Caco-2 (cell line): Measurements from ENCODE around the gene TTLL11. TPM values are rescaled to one million over a fixed set of nuclear protein-coding genes. Genes with fewer than 3 reads are reported as not detected.

Experiments
- BruUV-seq: library from RNA; stranded (reverse); fragments of 400-500 nt; replicated peaks from 2 replicates; lab custom pipeline; 2021; lab: Mats Ljungman, UMichigan
- CTCF ChIA-PET: fragments of 300-600 bp; sonication (Branson Sonifier 250); formaldehyde crosslinking; loops from one replicate; lab custom pipeline; 2022; ENCODE audit warnings: antibody characterized with exemption; lab: Charles Lee
- POLR2A ChIA-PET: fragments of 300-600 bp; sonication (Branson Sonifier 250); formaldehyde crosslinking; loops from one replicate; lab custom pipeline; 2022; ENCODE audit warnings: antibody characterized with exemption; lab: Charles Lee
- DNase-seq, 2 experiments: peaks; one replicate each; pipeline versions ENCODE4 v3.0.0 to v3.0.0-alpha.2; 2020 to 2022
- H3K27me3 ChIP-seq: replicated peaks from 2 replicates; pipeline ENCODE4 v1.6.0; 2011; ENCODE audit warnings: low read length; ENCODE audit not compliant: control insufficient read depth, insufficient read depth
- H3K36me3 ChIP-seq: 2 replicates; pipeline ENCODE4 v1.5.1; 2011; ENCODE audit warnings: low read length; ENCODE audit not compliant: control insufficient read depth, insufficient read depth
- H3K4me1 ChIP-seq: fragments of 250-450 bp; sonication (Bioruptor Pico); 2 replicates; pipeline ENCODE4 v1.5.1; 2020; ENCODE audit warnings: mild to moderate bottlenecking
- H3K4me3 ChIP-seq: 2 replicates; pipeline ENCODE4 v1.5.1; 2011; ENCODE audit warnings: low read depth, mild to moderate bottlenecking, control low read depth, low read length
- H3K9me3 ChIP-seq: fragments of 250-450 bp; sonication (Bioruptor Pico); 2 replicates; pipeline ENCODE4 v1.5.1; 2020; ENCODE audit warnings: mild to moderate bottlenecking, moderate library complexity
- H3K27ac Mint-ChIP-seq: one replicate; pipeline ENCODE4 v1.8.0; 2022; ENCODE audit warnings: mixed read lengths; ENCODE audit not compliant: unreplicated experiment
- H3K27me3 Mint-ChIP-seq: one replicate; pipeline ENCODE4 v1.8.0; 2022; ENCODE audit warnings: mixed read lengths; ENCODE audit not compliant: insufficient read depth, unreplicated experiment
- H3K36me3 Mint-ChIP-seq: one replicate; pipeline ENCODE4 v1.8.0; 2022; ENCODE audit warnings: mild to moderate bottlenecking, mixed read lengths; ENCODE audit not compliant: insufficient read depth, unreplicated experiment
- H3K4me1 Mint-ChIP-seq: one replicate; pipeline ENCODE4 v1.8.0; 2022; ENCODE audit warnings: low read depth, mixed read lengths; ENCODE audit not compliant: unreplicated experiment
- H3K4me3 Mint-ChIP-seq: one replicate; pipeline ENCODE4 v1.8.0; 2022; ENCODE audit warnings: mild to moderate bottlenecking, moderate library complexity, mixed read lengths; ENCODE audit not compliant: unreplicated experiment
- H3K9me3 Mint-ChIP-seq: one replicate; pipeline ENCODE4 v1.8.0; 2022; ENCODE audit warnings: mixed read lengths; ENCODE audit not compliant: unreplicated experiment
- CTCF ChIP-seq, 2 experiments: fragments of 200-600 bp in 1 of 2; IDR thresholded peaks; 1 replicate in 1 of 2; 2 replicates in 1 of 2; pipeline versions ENCODE4 v1.5.1 to v1.8.0; 2011 to 2022; ENCODE audit warnings: antibody characterized with exemption in 1 of 2, control low read depth in 1 of 2, inconsistent platforms in 1 of 2, low read depth in 1 of 2, low read length in 1 of 2, mild to moderate bottlenecking in 1 of 2, moderate library complexity in 1 of 2; ENCODE audit not compliant: insufficient read depth in 1 of 2, severe bottlenecking in 1 of 2, unreplicated experiment in 1 of 2
- intact Hi-C: fragments of 100-400 bp; cut with micrococcal nuclease; formaldehyde crosslinking; loops from one replicate; pipeline ENCODE4 v1.10.0; 2022; ENCODE audit not compliant: unreplicated experiment
- total RNA-seq: library from RNA; stranded (reverse); gene quantifications from 2 replicates; pipeline ENCODE4 v1.2.3, GENCODE V29; 2022

Gene TTLL11
- total RNA-seq, 1 experiment from 2014 or later: 4.4 TPM

DNA sequence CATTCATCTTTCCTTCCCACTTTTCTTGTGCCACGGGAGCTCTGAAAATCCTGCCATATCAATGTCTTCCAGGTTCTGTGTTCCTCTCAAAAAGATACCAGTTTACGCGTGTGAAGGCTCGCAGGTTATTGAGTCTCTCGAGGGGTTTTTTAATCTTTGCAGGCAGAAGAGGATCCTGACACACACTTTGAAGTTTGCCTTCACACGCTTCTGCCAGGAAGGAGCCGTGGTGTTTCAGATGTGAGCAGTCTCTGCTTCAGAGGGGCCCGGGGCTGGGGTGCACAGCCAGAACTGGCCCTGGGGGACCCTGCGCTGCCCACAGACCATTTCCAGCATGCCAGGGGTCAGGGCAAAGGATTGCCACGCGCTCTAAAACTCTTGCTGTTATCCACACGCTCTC, 167.2 kb downstream of the TTLL11 start:
- no peak overlapping the region for H3K4me3 Mint-ChIP-seq
- no peak for DNase-seq
- peaks cover 2% of the 10 kb centered on the region for H3K27me3 Mint-ChIP-seq
- ChIA-PET CTCF (interaction anchor here (0.7 kb wide), 1 partner anchor 270 kb away, joined by 3 read pairs; no protein-coding TSS in a partner anchor), POLR2A (no interaction called here)
- TF ChIP-seq CTCF (IDR thresholded peaks at IDR 0.05; ENCODE audit: insufficient read depth in 1 of 2, low read depth in 1 of 2, low read length in 1 of 2, severe bottlenecking in 1 of 2, unreplicated experiment in 1 of 2): no peak
- intact Hi-C loops: no loop called here
- no peaks in the 10 kb centered on the region for H3K36me3 ChIP-seq
- no peaks in the 10 kb centered on the region for H3K9me3 ChIP-seq
- H3K9me3 Mint-ChIP-seq: no peaks in the 10 kb centered on the region
- no peaks in the 10 kb centered on the region for H3K27me3 ChIP-seq
- no TSS peak for BruUV-seq
- no peak overlapping the region for H3K4me3 ChIP-seq
- no peaks in the 10 kb centered on the region for H3K36me3 Mint-ChIP-seq
- no peaks in the 10 kb centered on the region for H3K4me1 ChIP-seq
- H3K4me1 Mint-ChIP-seq: no peaks in the 10 kb centered on the region
- no peak overlapping the region for H3K27ac Mint-ChIP-seq

DNA sequence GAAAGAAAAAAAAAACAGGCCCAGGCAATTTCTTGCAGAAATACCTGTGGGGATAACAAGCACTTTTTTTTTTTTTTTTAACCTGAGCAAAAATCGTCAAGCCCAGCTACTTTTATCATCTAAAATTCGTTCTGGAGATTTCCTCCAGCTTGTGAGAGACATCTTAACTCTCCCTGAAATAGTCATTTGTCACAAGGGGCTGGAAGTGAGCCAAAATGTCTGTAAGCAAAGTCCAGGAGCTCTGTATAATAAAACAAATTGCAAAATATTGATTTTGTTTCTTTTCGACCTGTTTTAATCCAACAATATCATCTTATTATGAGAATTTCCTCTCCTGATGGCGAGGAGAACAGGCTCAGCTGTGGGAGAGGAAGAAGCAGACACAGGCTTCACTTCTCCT, 168.4 kb downstream of the TTLL11 start:
- H3K4me1 Mint-ChIP-seq: no peaks in the 10 kb centered on the region
- H3K27me3 Mint-ChIP-seq: peaks cover 2% of the 10 kb centered on the region
- Histone ChIP-seq H3K9me3 (no peaks in the 10 kb centered on the region), H3K4me1 (no peaks in the 10 kb centered on the region), H3K4me3 (no peak overlapping the region), H3K27me3 (no peaks in the 10 kb centered on the region), H3K36me3 (no peaks in the 10 kb centered on the region)
- no peaks in the 10 kb centered on the region for H3K9me3 Mint-ChIP-seq
- DNase-seq: no peak
- H3K4me3 Mint-ChIP-seq: no peak overlapping the region
- ChIA-PET CTCF (no interaction called here), POLR2A (no interaction called here)
- TF ChIP-seq CTCF (IDR thresholded peaks at IDR 0.05; ENCODE audit: insufficient read depth in 1 of 2, low read depth in 1 of 2, low read length in 1 of 2, severe bottlenecking in 1 of 2, unreplicated experiment in 1 of 2): no peak
- no peak overlapping the region for H3K27ac Mint-ChIP-seq
- intact Hi-C loops: no loop called here
- H3K36me3 Mint-ChIP-seq: no peaks in the 10 kb centered on the region
- no TSS peak for BruUV-seq

- intact Hi-C loops: no loop called here
- no peaks in the 10 kb centered on the region for H3K9me3 ChIP-seq
These were observed 171.7 kb downstream of the TTLL11 start for GRCh38 chr9:121921444-121921843.

More at GRCh38 chr9:121921444-121921843, 171.7 kb downstream of the TTLL11 start:
- POLR2A ChIA-PET: no interaction called here
- Mint-ChIP-seq H3K36me3 (no peaks in the 10 kb centered on the region), H3K27me3 (peaks cover 2% of the 10 kb centered on the region), H3K4me3 (no peak overlapping the region), H3K27ac (no peak overlapping the region), H3K9me3 (no peaks in the 10 kb centered on the region), H3K4me1 (no peaks in the 10 kb centered on the region)
- DNase-seq: no peak
- H3K27me3 ChIP-seq: no peaks in the 10 kb centered on the region
- no peaks in the 10 kb centered on the region for H3K4me1 ChIP-seq
- no TSS peak for BruUV-seq
- no peak for TF ChIP-seq CTCF (IDR thresholded peaks at IDR 0.05; ENCODE audit: insufficient read depth in 1 of 2, low read depth in 1 of 2, low read length in 1 of 2, severe bottlenecking in 1 of 2, unreplicated experiment in 1 of 2)
- no peak overlapping the region for H3K4me3 ChIP-seq
- CTCF ChIA-PET: no interaction called here
- H3K36me3 ChIP-seq: no peaks in the 10 kb centered on the region
